Body of pancreas (tissue), 4 donors: ENCODE results near the gene OSBPL9.

Experiments used
- CTCF ChIP-seq, 7 experiments: fragments of 450-650 bp in 4 of 7; fragments of 200-600 bp in 3 of 7; sonication (generic) in 3 of 7; IDR thresholded peaks; one replicate each; pipeline ENCODE4 v1.5.1; 2016 to 2019; ENCODE audit warnings: antibody characterized with exemption in 7 of 7
- POLR2A ChIP-seq, 3 donors: fragments of 450-650 bp; IDR thresholded peaks; one replicate each; pipeline ENCODE4 v1.6.1; 2016; ENCODE audit warnings: antibody characterized with exemption in 3 of 3, mild to moderate bottlenecking in 2 of 3

GRCh38 chr1:51643362-51643761 is 26.5 kb downstream of the OSBPL9 start:
- TF ChIP-seq POLR2A (IDR thresholded peaks at IDR 0.05): no peak
- no peak for TF ChIP-seq CTCF (IDR thresholded peaks at IDR 0.05)
